Measurements from ENCODE around the gene BCDIN3D.

Gene BCDIN3D

GRCh38 chr12:49819786-49820185 is 23.1 kb downstream of the BCDIN3D start:
- Histone ChIP-seq H3K4me2 (ENCODE audit: low read length) (no peak overlapping the region), H3F3A (ENCODE audit: insufficient read depth, low read length) (no peaks in the 10 kb centered on the region), H3K4me3 (ENCODE audit: low read depth, low read length, poor library complexity, severe bottlenecking) (no peak overlapping the region), H3K9me2 (ENCODE audit: low read depth, low read length) (no peaks in the 10 kb centered on the region), H3K79me2 (ENCODE audit: insufficient read depth, low read length) (no peaks in the 10 kb centered on the region), H3K9me3 (ENCODE audit: low read length) (no peaks in the 10 kb centered on the region), H2AFZ (ENCODE audit: low read length) (no peak overlapping the region), H3K9ac (ENCODE audit: low read length) (no peak overlapping the region), H3K27me3 (ENCODE audit: insufficient read depth, low read length) (no peaks in the 10 kb centered on the region), H4K20me1 (ENCODE audit: insufficient read depth, low read length) (no peaks in the 10 kb centered on the region), H3K27ac (ENCODE audit: low read depth, low read length, poor library complexity, severe bottlenecking) (no peak overlapping the region), H3K36me3 (ENCODE audit: insufficient read depth, low read length) (no peaks in the 10 kb centered on the region), H3K4me1 (ENCODE audit: insufficient read depth, low read length, severe bottlenecking) (peaks cover 9% of the 10 kb centered on the region)
- TF ChIP-seq CTCF (IDR thresholded peaks at IDR 0.05; ENCODE audit: low read length) (no peak), EZH2 (IDR thresholded peaks at IDR 0.05; ENCODE audit: borderline replicate concordance, low read length) (no peak)

GRCh38 chr12:49818241-49818895 is 24.5 kb downstream of the BCDIN3D start:
- TF ChIP-seq EZH2 (IDR thresholded peaks at IDR 0.05; ENCODE audit: borderline replicate concordance, low read length) (no peak), CTCF (IDR thresholded peaks at IDR 0.05; ENCODE audit: low read length) (no peak)
- Histone ChIP-seq H3K9me3 (ENCODE audit: low read length) (no peaks in the 10 kb centered on the region), H3K27me3 (ENCODE audit: insufficient read depth, low read length) (no peaks in the 10 kb centered on the region), H3K27ac (ENCODE audit: low read depth, low read length, poor library complexity, severe bottlenecking) (no peak overlapping the region), H3K4me2 (ENCODE audit: low read length) (no peak overlapping the region), H3K4me3 (ENCODE audit: low read depth, low read length, poor library complexity, severe bottlenecking) (no peak overlapping the region), H3K36me3 (ENCODE audit: insufficient read depth, low read length) (no peaks in the 10 kb centered on the region), H2AFZ (ENCODE audit: low read length) (no peak overlapping the region), H3F3A (ENCODE audit: insufficient read depth, low read length) (no peaks in the 10 kb centered on the region), H3K9me2 (ENCODE audit: low read depth, low read length) (no peaks in the 10 kb centered on the region), H3K79me2 (ENCODE audit: insufficient read depth, low read length) (no peaks in the 10 kb centered on the region), H3K4me1 (ENCODE audit: insufficient read depth, low read length, severe bottlenecking) (peaks cover 9% of the 10 kb centered on the region), H4K20me1 (ENCODE audit: insufficient read depth, low read length) (no peaks in the 10 kb centered on the region), H3K9ac (ENCODE audit: low read length) (no peak overlapping the region)

GRCh38 chr12:49813131-49813530 is 29.8 kb downstream of the BCDIN3D start:
- no peak for TF ChIP-seq EZH2 (IDR thresholded peaks at IDR 0.05; ENCODE audit: borderline replicate concordance, low read length)
- no peak for TF ChIP-seq CTCF (IDR thresholded peaks at IDR 0.05; ENCODE audit: low read length)
- no peaks in the 10 kb centered on the region for H3K79me2 ChIP-seq (ENCODE audit: insufficient read depth, low read length)
- no peak overlapping the region for H3K4me2 ChIP-seq (ENCODE audit: low read length)
- no peak overlapping the region for H3K4me3 ChIP-seq (ENCODE audit: low read depth, low read length, poor library complexity, severe bottlenecking)
- H3K4me1 ChIP-seq (ENCODE audit: insufficient read depth, low read length, severe bottlenecking), result peaks cover 24% of the 10 kb centered on the region
- no peaks in the 10 kb centered on the region; the same call in 1 of the 2 replicates for H3K36me3 ChIP-seq (ENCODE audit: insufficient read depth, low read length)
- no peak overlapping the region for H2AFZ ChIP-seq (ENCODE audit: low read length)
- no peaks in the 10 kb centered on the region for H3K9me3 ChIP-seq (ENCODE audit: low read length)
- H3K27ac ChIP-seq (ENCODE audit: low read depth, low read length, poor library complexity, severe bottlenecking), result no peak overlapping the region
- H3K9ac ChIP-seq (ENCODE audit: low read length), result no peak overlapping the region
- H4K20me1 ChIP-seq (ENCODE audit: insufficient read depth, low read length), result no peaks in the 10 kb centered on the region
- H3F3A ChIP-seq (ENCODE audit: insufficient read depth, low read length), result no peaks in the 10 kb centered on the region
- no peaks in the 10 kb centered on the region for H3K9me2 ChIP-seq (ENCODE audit: low read depth, low read length)
- no peaks in the 10 kb centered on the region for H3K27me3 ChIP-seq (ENCODE audit: insufficient read depth, low read length)

Data from OCI-LY1 (cell line).